Left lung (tissue), 10 donors: ENCODE results near the gene IVD. TPM values are rescaled to one million over a fixed set of nuclear protein-coding genes. Genes with fewer than 3 reads are reported as not detected.

Experiments used
- ATAC-seq: fragments of 200-7000 bp; cut with Tn5 transposase; one replicate; pipeline ENCODE4 v1.9.1; 2020; ENCODE audit warnings: moderate library complexity
- DNase-seq, 4 donors: peaks; one replicate each; pipeline ENCODE4 v3.0.0-alpha.2; 2013 to 2020
- H3K27ac ChIP-seq, 2 donors: fragments of 200-600 bp; sonication (generic) in 1 of 2; one replicate each; pipeline versions ENCODE4 v1.5.0 to v1.8.0; 2020 to 2021
- H3K27me3 ChIP-seq, 2 donors: fragments of 200-600 bp; sonication (generic) in 1 of 2; one replicate each; pipeline versions ENCODE4 v1.5.0 to v1.8.0; 2020 to 2021
- H3K36me3 ChIP-seq, 2 donors: fragments of 200-600 bp; sonication (generic) in 1 of 2; one replicate each; pipeline versions ENCODE4 v1.5.0 to v1.8.0; 2020 to 2021
- H3K4me1 ChIP-seq, 2 donors: fragments of 200-600 bp; one replicate each; pipeline ENCODE4 v1.8.0; 2021
- H3K4me3 ChIP-seq, 2 donors: fragments of 200-600 bp; sonication (generic) in 1 of 2; one replicate each; pipeline versions ENCODE4 v1.5.0 to v1.8.0; 2020 to 2021; ENCODE audit warnings: mild to moderate bottlenecking in 1 of 2
- H3K9me3 ChIP-seq, 2 donors: fragments of 200-600 bp; sonication (generic) in 1 of 2; one replicate each; pipeline versions ENCODE4 v1.5.0 to v1.8.0; 2020 to 2021
- CTCF ChIP-seq, 2 donors: fragments of 200-600 bp; sonication (generic) in 1 of 2; IDR thresholded peaks; one replicate each; pipeline versions ENCODE4 v1.5.0 to v1.8.0; 2021; ENCODE audit warnings: antibody characterized with exemption in 2 of 2
- intact Hi-C, 2 donors: fragments of 100-400 bp; cut with DNase I; formaldehyde crosslinking; loops; one replicate each; pipeline versions ENCODE4 v1.11.2 to v1.14.2; 2022
- polyA plus RNA-seq, 6 donors: library from polyadenylated mRNA; unstranded; fragments of 120-200 nt; gene quantifications; one replicate each; pipeline ENCODE4 v1.2.1, GENCODE V29; 2013; ENCODE audit not compliant: insufficient read length in 6 of 6
- total RNA-seq, 2 donors: library from RNA; stranded (reverse); fragmentation: NEBNext Ultra II Directional; extraction: Animal tissue kit (Norgen Biotek cat#: 25700); gene quantifications; one replicate each; pipeline ENCODE4 v1.2.1, GENCODE V29; 2021
- donor health status: DM: no; HTN: yes; CAD: no.
- donor health status: DM: no; HTN: no; CAD: no.

IVD gene
- total and polyA plus RNA-seq, 8 donors, result 61.9 to 132 (median 111) TPM

GRCh38 chr15:40357723-40358470 lies 47.7 kb upstream of the IVD start, which contains the start of gene DISP2:
Gene DISP2, plus strand, starts transcription at chr15:40358219. Its CDS starts 103 bp downstream, at chr15:40358322.
- peak; percentile 84 to 97 (median 86) for DNase-seq
- intact Hi-C loops, result no loop called here
- H3K9me3 ChIP-seq, result no peaks in the 10 kb centered on the region

GRCh38 chr15:40358471-40359353 lies 46.9 kb upstream of the IVD start:
- no peaks in the 10 kb centered on the region for H3K36me3 ChIP-seq
- H3K9me3 ChIP-seq, result no peaks in the 10 kb centered on the region
- H3K27ac ChIP-seq, result no peak overlapping the region
- DNase-seq (peak in 2 of 4 donors; percentile 36 to 81), ATAC-seq (peak; percentile 23)
- peaks cover 0 to 6% of the 10 kb centered on the region in 2 donors for H3K27me3 ChIP-seq
- no peak for TF ChIP-seq CTCF (IDR thresholded peaks at IDR 0.05)
- H3K4me3 ChIP-seq, result peak overlapping the region; percentile 48 to 58
- peaks cover 0 to 19% of the 10 kb centered on the region in 2 donors for H3K4me1 ChIP-seq
- intact Hi-C loops, result no loop called here

More at GRCh38 chr15:40357723-40358470, 47.7 kb upstream of the IVD start, which contains the start of gene DISP2:
- peak; percentile 93 for ATAC-seq
- Histone ChIP-seq H3K27me3 (peaks cover 0 to 6% of the 10 kb centered on the region in 2 donors), H3K4me3 (peak within 1 kb of the TSS; percentile 48 to 58), H3K4me1 (peaks cover 0 to 19% of the 10 kb centered on the region in 2 donors), H3K36me3 (no peaks in the 10 kb centered on the region), H3K27ac (no peak within 1 kb of the TSS)
- TF ChIP-seq CTCF (IDR thresholded peaks at IDR 0.05), result no peak

GRCh38 chr15:40360015-40360414 lies 45.6 kb upstream of the IVD start:
- no peak for DNase-seq
- no peak for ATAC-seq
- Histone ChIP-seq H3K4me1 (peaks cover 0 to 19% of the 10 kb centered on the region in 2 donors), H3K4me3 (no peak overlapping the region), H3K9me3 (no peaks in the 10 kb centered on the region), H3K36me3 (no peaks in the 10 kb centered on the region), H3K27ac (no peak overlapping the region), H3K27me3 (peaks cover 0 to 6% of the 10 kb centered on the region in 2 donors)
- no peak for TF ChIP-seq CTCF (IDR thresholded peaks at IDR 0.05)
- intact Hi-C loops, result no loop called here

- peaks cover 0 to 21% of the 10 kb centered on the region in 2 donors for H3K4me1 ChIP-seq
- intact Hi-C loops, result no loop called here
- no peak for TF ChIP-seq CTCF (IDR thresholded peaks at IDR 0.05)
- ATAC-seq (no peak), DNase-seq (no peak)
- H3K9me3 ChIP-seq, result no peaks in the 10 kb centered on the region
- no peaks in the 10 kb centered on the region for H3K36me3 ChIP-seq
- H3K4me3 ChIP-seq, result no peak overlapping the region
- H3K27me3 ChIP-seq, result peaks cover 0 to 6% of the 10 kb centered on the region in 2 donors
- H3K27ac ChIP-seq, result no peak overlapping the region
Measured at GRCh38 chr15:40361640-40362039, 44.0 kb upstream of the IVD start.

- peaks cover 0 to 5% of the 10 kb centered on the region in 2 donors for H3K27me3 ChIP-seq
- no peak overlapping the region for H3K27ac ChIP-seq
- no peak for ATAC-seq
- DNase-seq, result no peak
- TF ChIP-seq CTCF (IDR thresholded peaks at IDR 0.05), result no peak
- no peak overlapping the region for H3K4me3 ChIP-seq
- H3K36me3 ChIP-seq, result no peaks in the 10 kb centered on the region
- H3K4me1 ChIP-seq, result peaks cover 4 to 24% of the 10 kb centered on the region in 2 donors
- intact Hi-C loops, result no loop called here
- H3K9me3 ChIP-seq, result no peaks in the 10 kb centered on the region
Measured at GRCh38 chr15:40363611-40364010, 42.0 kb upstream of the IVD start.
